HG02870 (cell line): Measurements from ENCODE around the gene COL16A1.
"Not testable (repeated sequence)": the region's sequence is repeated elsewhere in the genome, so short reads cannot be mapped to it uniquely, and the experiment has no call there.

Experiments used
- ATAC-seq: cut with Tn5 transposase; IDR thresholded peaks from one replicate; pipeline ENCODE4 v1.9.1; 2021; ENCODE audit warnings: mild to moderate bottlenecking, moderate library complexity; ENCODE audit not compliant: unreplicated experiment

The COL16A1 gene

DNA sequence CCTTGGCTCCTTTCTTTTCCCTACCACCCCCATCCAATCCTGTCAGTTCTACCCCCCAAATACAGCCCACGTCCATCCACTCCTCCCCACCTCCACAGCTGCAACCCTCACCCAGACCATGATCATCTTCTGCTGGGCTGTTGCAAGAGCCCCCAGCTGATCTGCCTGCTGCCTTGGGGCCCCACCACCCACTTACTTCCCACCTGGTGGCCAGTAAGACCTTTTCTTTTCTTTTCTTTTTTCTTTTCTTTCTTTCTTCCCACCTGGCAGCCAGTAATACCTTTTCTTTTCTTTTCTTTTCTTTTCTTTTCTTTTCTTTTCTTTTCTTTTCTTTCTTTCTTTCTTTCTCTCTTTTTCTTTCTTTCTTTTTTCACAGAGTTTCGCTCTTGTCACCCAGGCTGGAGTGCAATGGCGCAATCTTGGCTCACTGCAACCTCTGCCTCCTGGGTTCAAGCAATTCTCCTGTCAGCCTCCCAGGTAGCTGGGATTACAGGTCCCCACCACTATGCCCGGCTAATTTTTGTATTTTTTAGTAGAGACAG lies 3.3 kb upstream of the COL16A1 start:
- ATAC-seq = not testable (repeated sequence)

DNA sequence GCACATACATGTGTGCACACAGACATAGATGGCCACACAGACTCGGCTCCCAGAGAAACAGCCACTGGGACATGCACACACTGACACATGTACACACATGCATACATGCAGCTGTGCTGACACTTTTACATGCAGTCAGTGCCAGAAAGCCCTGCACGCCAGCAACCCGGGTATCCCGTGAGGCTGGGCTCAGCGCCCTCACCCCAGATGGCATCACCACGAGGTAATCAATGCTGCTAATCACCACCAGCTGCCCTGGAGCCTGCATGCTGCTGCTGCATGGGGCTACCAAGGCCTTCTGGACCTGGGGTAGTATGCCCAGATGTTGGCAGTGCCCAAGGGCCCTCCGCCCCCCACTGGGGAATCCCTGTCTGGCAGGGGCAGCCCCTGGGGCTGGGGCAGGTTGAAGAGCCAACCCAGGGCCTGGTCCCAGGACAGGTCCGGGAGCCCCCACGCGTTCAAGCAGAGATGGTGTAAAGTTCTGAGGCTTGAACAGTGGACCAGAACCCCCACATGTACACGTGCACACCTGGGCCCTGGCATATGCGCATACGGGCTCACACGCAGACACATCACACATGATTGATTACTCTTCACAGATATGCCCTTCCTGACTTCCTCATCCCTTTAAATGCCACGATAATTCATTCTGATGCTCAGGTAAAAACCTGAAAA lies 2.7 kb upstream of the COL16A1 start:
- ATAC-seq = no peak

DNA sequence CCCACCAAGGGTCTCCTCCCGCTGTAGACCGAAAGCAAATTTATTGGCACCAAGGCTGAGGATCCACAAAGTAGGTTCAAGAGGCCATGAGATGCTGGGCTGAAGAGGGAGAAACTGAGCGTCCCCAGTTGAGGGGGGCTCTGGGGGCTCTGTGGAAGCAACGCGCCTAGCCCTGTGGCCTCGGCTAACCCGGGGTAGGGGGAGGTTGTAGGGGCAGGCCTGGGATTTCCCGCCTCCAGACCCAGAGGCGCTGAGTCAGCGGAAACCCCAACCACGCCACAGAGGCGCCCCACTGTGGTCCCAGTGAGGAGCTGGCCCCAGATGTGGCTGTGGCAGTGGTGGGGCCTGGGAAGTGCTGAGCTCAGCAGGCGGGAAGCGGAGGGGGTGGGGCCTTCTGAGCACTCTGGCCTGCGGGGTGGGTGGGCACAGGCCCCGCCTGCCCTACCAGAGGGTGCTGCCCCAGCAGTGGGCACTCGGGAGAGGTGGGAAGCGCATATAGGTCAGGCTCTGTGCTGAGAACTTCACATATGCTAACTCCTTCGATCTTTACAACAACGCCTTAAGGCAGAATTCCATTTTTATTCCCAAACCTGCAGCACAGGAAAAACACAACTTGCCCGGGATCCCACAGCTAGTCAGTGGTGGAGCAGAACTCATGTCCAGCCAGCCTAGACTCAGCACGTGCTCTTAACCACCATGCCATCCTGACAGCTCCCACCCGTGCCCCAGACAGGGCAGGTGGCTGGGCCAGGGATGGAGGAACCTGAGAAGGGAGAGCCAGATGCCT lies 1.5 kb upstream of the COL16A1 start:
- ATAC-seq = no peak

DNA sequence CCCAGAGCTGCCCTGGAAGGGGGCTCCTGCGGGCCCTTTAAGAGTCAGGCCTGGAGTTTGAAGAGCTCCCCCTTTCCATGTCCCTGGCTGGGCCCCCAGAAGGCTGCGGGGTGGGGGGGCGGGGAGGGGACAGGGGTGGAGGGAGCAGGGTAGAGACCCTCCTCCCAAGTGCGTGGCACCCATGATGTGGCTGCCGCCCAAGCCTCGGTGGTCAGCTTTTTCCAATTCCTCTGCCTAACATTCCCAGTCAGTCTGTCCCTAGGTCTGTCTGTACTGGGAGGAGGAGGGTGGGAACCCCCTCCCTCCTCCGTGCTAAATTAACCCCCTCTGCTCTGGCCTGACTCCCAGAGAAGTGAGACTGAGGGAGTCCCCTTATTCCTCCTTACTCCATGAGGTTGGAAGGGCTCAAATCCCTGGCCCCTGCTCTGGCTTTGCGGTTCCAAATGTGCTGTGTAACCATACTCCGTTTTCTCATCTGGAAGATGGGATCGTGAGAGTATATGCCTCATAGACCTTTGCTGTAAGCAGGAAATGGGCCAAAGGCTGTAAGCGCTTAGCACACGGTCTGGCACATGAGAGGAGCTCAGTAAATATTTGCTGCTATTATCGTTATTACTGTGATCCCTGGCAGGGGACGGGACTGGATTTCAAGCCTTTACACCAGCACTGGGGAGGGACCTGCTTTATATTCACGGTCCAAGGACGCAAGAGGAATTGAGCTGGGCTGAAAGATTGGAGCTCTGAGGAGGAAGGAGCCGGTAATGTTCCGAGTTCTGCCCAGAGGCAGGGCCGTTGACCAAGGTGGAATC lies 658 bp upstream of the COL16A1 start:
- no peak for ATAC-seq

DNA sequence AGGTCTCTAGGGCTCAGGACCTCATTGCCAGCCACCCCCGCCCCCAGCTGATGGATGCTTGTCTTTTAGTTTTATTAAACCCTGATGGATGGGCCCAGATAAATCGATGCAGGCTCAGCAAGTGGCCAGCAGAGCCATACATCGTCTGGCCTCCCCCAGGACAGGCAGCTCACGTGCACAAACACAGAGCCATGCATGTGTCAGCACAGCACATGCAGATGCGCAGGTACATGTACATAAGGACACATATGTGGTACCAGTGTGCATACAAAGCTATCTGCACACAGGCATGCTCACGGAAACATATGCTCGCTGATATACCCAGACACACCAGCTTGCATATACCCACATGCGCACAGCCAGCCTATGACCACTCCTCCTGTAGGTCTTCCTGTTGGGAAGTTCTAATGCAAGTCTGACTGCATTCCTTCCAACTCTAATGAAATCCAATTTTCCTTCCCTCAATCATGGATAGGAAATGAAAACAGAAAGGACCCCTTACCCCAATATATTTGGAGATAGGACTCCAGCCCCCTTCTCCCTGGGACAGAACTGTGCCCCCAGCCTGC lies 897 bp downstream of the COL16A1 start:
- no peak for ATAC-seq

DNA sequence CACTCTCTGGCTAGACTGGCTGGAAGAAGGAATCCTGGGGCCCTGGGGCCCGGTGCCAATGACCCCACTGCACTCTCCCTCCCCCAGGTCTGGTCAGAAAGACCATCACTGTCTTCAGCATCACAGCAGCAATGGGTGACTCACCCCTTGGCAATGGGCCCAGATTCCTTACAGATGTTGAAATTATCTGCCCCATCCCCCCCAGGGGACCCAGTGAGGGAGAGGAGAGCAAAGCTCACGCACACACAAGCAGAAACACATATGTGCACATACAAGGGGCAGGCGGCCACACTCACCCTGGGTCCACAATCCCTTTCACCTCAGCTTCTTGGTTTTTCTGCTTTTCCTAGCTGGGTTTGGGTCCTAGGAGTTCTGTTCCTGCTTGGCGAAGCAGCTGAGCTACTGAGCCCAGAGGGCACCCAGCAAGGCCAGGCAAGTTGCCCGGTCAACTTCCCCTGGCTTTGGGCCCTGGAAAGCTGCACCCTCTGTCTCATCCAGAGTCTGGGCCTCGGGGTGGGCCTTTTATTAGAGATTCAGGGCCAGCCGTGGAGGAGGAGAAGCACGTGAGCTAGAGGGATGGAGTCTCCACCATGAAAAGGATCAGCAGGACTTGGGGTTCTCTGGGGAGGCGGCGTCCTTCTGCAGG lies 2.6 kb downstream of the COL16A1 start:
- no peak for ATAC-seq

DNA sequence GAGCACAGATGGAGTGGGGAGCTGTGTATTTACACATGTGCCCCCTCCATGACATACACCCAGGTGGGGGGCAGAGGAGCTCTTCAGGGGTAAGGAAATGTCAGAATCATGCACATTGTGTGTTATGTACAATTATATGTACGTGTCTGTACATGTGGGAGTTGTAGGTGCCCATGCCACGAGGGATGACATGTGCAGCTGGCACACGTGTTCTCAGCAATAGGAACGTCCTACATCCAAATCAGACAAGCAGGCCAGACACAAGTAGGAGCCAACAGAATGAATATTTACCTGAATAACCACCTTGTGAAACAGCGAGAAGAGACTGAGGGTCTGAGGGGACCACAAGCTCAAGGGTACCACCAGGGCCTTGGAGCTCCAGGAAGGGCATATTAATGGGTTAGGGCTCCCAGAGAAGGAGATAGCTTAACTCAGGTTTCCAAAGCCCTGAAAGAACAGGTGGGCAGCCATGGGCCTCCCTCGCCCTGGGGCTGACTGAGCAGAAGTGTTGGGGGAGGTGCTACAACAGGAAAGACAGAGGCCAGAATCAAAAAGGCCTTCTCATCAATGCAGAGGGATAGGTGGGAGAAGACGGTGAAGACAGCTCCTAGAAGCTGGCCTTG lies 3.2 kb downstream of the COL16A1 start:
- ATAC-seq = no peak

DNA sequence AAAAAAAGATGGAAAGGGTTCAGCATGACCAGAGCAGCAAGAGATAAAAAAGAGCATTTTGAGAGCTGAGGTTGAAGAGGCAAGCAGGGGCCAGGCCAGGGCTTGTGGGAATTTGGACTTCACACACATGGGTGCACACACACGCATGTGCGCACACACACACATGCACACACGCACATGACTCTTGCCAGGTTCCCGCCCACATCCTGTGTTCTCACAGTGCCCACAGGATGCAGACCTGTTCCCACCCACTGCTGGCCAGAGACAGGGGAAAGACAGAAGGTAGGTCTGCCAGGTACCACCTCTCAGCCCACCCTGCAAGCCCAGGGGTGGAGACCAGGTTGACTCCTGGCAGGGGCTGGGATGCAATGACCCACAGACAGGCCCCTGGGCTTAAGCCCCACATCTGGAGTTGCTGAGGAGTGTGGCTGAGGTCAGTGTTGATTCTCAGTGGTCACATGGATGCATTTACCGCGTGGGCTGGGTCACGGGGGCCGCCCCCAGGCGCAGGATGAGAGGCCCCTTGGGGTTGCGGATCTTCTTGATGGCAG lies 4.4 kb downstream of the COL16A1 start:
- ATAC-seq = no peak

DNA sequence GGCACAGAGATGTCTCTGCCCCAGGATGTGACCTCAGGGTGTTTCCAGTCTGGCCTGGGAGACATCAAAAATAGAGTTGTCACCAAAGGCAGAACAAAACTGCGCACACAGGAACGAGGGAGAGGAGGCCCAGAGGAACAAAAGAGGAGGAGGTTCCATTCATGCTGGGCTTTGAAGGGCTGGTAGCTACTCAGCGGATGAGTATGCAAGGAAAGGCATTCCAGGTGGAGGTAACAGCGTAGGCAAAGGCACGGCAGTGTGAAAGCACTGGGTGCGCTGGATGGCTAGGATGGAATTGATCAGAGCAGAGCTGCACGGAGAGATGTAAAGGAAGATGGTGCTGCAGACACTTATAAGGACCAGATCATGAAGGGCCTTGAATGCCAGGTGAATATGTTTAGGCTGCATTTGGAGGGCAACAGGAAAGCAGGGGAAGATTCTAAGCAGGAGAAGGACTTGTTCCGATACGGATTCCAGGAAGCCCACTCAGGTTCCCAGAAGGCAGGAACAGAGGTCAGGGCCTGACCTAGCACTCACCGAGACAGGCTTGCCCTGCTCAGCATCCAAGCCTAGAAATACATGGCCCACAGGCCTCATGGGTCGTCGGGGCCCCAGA lies 6.3 kb downstream of the COL16A1 start:
- ATAC-seq = no peak

DNA sequence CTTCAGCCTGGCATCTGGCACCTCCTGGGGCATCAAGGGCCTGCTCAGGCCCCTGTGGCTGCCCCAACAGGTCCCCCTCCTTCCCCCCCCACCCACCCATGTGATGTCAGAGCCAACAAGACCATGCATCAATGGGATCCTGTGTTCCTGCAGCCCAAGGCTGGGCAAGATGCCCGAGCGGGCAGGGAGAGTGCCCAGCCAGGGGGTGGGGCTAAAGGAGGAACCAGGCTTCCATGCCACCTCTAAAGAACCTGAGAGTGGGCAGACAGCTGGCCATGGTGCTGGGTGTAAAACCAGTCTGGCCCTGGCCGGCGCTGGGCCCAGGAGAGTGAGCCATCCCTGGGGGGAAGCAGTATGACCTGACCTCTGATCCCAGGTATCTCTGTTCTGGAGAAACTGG lies 7.6 kb downstream of the COL16A1 start:
- ATAC-seq = no peak

DNA sequence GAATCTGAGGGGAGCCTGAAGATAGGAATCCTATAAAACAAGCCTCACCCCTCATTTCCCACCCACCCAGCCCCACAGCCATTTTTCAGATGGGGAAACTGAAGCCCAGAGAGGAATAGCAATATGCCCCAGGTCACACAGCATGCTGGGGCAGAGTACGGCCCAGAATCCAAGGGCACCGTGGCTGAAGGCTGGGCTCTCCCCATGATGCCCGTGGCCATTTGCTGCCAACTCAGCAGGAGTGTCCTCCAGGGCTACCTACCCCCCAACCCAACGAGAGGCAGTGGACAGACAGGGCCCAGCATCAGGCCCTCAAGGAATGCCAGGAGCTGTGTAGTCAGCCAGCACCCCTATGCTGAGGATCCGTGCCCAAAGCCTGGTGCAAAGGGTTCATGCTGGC lies 8.5 kb downstream of the COL16A1 start:
- ATAC-seq = no peak

DNA sequence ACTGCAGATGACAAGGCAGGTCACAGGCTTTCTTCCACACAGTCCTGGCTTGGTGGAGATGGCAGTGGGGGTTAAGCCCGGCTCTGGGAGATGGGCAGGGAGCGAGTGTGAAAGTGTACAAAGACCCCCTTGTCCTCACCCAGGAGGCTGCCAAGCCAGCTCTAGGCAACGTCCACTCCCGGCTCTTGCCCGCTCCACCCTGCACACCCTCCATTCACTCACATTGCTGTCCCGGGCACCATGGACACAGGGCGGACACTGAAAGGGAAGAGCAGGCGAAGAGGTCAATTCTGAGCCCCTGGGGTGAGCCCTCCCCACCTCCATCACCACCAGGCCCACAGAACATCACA lies 8.9 kb downstream of the COL16A1 start:
- no peak for ATAC-seq

DNA sequence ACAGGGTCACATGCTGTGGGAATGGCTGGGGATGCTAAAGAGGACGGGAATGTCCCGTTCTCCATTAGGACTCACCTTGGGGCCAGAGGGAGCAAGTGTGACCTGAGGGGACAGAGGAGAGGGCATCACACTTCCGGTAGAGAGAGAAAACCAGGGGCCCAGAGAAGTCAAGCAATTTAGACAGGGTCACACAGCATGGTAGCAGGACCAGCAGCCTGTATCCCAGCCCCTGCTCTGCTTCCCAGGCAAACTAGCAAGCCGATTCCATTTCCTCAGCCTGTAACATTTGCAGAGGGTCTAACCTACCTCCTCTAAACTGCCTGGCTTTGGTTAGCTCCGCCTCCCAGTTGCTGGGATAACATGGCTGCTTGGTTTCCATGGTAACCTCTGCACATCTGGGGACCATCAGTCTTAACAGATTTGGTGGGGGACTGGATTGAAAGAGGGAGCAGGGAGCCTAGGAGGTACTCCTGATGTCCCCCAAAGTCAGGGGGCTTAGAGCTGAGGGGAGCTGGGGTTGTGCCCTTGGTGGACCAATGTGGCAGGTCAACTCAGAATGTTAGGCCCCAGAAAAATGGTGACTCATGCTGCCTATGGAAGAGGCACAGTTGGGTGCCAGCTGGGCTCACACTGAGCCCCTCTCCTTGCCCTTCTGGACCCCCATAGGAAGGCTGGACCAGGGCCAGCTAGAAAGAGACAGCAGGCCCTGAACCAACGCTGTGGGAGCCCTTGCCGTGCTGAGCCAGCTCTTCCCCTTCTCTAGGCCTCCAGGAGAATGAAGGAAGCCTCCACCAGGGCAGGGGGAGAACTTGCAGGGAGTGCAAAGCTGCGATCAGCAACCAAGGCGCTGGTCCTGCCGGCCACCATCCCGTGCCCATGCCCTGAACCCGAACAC lies 9.5 kb downstream of the COL16A1 start:
- no peak for ATAC-seq

DNA sequence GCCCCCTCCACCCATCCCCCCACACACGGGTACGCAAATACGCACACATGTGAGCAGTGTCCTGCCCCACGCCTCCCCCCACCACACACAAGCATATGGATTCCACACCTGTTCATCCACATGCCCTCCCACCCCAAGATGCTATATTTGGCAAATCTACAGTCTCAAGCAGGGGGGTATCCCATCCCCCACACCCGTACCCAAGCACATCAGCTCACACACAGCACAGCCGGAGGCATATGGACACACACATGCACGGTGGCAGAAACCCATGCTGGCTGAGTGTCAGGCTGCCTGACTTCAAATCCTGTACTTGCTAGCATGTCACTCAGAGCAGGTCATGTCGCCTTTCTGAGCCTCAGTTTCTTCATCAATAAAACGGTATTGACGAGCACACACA lies 10.6 kb downstream of the COL16A1 start:
- ATAC-seq = no peak

DNA sequence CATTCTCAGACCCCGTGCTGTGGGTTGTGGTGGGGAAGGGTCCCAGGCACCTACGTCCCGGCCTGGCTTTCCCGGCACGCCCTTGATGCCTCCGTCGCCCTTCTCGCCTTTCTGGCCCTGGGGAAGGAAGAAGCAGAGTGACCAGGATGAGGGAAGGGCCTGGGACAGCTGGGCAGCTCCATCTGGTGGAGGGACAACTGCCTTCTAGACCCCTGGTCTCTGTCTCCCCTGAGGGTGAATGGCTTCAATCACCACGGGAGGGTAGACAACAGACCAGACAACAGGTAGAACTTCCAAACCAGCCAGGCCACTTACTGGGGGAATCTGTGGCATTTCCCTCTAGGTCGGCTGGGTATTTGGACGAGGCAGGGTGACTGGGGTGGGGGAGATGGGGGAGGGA lies 11.9 kb downstream of the COL16A1 start:
- no peak for ATAC-seq

DNA sequence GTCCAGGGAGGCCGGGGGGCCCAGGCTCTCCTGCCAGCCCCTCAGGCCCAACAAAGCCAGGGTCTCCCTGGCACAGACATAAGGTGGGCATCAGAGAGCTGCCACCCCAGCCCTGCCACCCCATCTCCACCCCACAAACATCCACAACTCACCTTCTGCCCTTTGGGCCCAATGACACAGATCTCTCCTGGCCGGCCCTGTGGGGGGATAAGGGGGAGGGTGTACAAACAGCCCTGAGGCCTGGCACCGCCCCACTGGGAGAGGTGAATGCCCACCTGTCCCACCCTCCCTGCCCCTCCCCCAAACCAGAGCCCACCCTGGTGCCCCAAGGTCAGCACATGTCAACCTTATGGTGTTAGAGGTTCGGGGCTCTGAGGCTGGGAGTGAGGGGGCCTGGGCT lies 12.4 kb downstream of the COL16A1 start:
- no peak for ATAC-seq

DNA sequence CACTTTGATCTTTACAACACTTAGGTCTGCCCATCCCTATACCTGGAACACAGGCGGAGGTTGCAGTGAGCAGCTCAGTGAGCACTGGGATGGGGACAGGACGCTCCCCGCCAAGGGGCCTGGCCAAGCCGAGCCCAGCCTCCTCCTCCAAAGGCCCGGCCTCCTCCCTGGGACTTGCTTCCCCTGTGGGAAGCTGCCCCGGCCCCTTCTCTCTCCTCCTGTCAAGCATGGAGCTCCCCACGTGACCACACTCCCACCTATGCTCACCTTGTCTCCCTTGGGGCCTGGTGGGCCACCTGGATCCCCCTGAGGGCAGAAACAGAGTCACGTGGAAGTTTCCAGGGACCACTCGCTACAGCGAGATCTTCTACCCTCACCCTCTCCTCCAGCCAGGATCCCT lies 12.9 kb downstream of the COL16A1 start:
- no peak for ATAC-seq

DNA sequence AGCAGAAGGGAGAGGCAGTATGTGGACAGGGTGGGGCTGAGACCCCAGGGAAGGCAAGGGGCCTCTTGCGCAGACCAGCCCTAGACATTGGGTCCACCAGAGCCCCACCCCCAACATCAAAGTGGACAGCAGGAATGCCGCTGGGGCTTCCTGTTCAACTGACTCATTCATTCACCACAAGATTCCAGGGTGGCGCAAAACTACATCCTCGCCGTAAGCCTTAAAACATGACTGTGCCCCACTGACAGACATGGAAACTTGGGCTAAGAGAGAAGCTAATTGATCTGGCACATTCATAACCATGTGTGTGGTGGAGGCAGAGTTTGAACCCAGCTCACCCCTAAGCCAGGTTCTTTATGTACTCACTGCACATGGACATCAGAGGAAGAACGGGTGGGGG lies 14.0 kb downstream of the COL16A1 start:
- no peak for ATAC-seq

DNA sequence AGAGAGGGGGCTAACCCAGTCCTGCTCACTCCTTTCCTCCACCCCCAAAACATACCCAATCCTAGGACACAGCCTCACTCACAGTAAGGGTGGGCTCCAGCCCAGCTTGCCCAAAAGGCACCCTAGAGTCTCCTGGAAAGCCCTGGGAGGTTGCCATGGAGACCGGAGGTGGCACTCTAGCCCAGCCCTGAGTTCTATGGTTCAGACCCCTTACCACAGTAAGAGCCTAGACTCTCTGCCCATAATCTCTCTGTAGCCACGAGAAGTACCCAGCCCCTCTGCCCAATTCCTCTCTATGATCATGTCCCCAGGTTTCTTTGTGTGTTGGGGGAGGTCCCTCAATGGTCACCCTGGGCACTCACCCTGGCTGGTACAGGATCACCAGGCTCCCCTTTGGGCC lies 14.4 kb downstream of the COL16A1 start:
- no peak for ATAC-seq
